OCI-LY1 (cell line): ENCODE data around the gene PTPN12.

Experiments used
- CTCF ChIP-seq: fragments of 200-600 bp; sonication (generic), shearing (Covaris generic); IDR thresholded peaks from 2 replicates; pipeline ENCODE4 v1.5.1; 2017; ENCODE audit warnings: mild to moderate bottlenecking, antibody characterized with exemption, low read length, moderate library complexity, mixed read lengths
- EZH2 ChIP-seq: fragments of 200-600 bp; sonication (generic), shearing (Covaris generic); IDR thresholded peaks from 2 replicates; pipeline ENCODE4 v1.8.0; 2017; ENCODE audit warnings: borderline replicate concordance, mixed run types, mild to moderate bottlenecking, antibody characterized with exemption, low read length, moderate library complexity, mixed read lengths

- no peak for TF ChIP-seq EZH2
- no peak for TF ChIP-seq CTCF
Measured at GRCh38 chr7:77655356-77655755, 118.3 kb downstream of the PTPN12 start.
